Activated CD8-positive, alpha-beta memory T cell treated with anti-CD3 and anti-CD28 coated beads, Interleukin-2, amount 50 U/mL, for 1 hour (primary cell): ENCODE measurements around the gene EGFR.
"Not testable (repeated sequence)": the region's sequence is repeated elsewhere in the genome, so short reads cannot be mapped to it uniquely, and the experiment has no call there.

Source experiments
- DNase-seq: peaks from one replicate; pipeline ENCODE4 v3.0.0-alpha.2; 2020; ENCODE audit errors: extremely low read depth

The EGFR gene

GRCh38 chr7:55147736-55148135 lies 128.9 kb downstream of the EGFR start:
- DNase-seq: no peak

GRCh38 chr7:55148571-55148970 lies 129.8 kb downstream of the EGFR start:
- no peak for DNase-seq

GRCh38 chr7:55149001-55149400 lies 130.2 kb downstream of the EGFR start:
- no peak for DNase-seq

GRCh38 chr7:55150166-55150565 lies 131.3 kb downstream of the EGFR start:
- no peak for DNase-seq

- DNase-seq: no peak
Measured at GRCh38 chr7:55150709-55151451, 132.1 kb downstream of the EGFR start.

- DNase-seq: no peak
Measured at GRCh38 chr7:55152516-55152915, 133.7 kb downstream of the EGFR start.

GRCh38 chr7:55154096-55154495 lies 135.3 kb downstream of the EGFR start:
- DNase-seq: no peak

- no peak for DNase-seq
Measured at GRCh38 chr7:55155351-55156117, 136.7 kb downstream of the EGFR start.

- no peak for DNase-seq
Measured at GRCh38 chr7:55156919-55157763, 138.3 kb downstream of the EGFR start.

- no peak for DNase-seq
Measured at GRCh38 chr7:55157764-55158105, 138.9 kb downstream of the EGFR start.

- no peak for DNase-seq
Measured at GRCh38 chr7:55158541-55159382, 139.9 kb downstream of the EGFR start.

- no peak for DNase-seq
Measured at GRCh38 chr7:55160539-55160938, 141.7 kb downstream of the EGFR start.

- no peak for DNase-seq
Measured at GRCh38 chr7:55161154-55161687, 142.4 kb downstream of the EGFR start.

- no peak for DNase-seq
Measured at GRCh38 chr7:55162476-55162875, 143.7 kb downstream of the EGFR start.

GRCh38 chr7:55163733-55164132 lies 144.9 kb downstream of the EGFR start:
- DNase-seq: no peak

- DNase-seq: no peak
Measured at GRCh38 chr7:55164527-55164926, 145.7 kb downstream of the EGFR start.

GRCh38 chr7:55165176-55165861 lies 146.5 kb downstream of the EGFR start:
- no peak for DNase-seq

- not testable (repeated sequence) for DNase-seq
Measured at GRCh38 chr7:55167296-55167695, 148.5 kb downstream of the EGFR start.

GRCh38 chr7:55170335-55171069 lies 151.7 kb downstream of the EGFR start:
- DNase-seq: no peak

- DNase-seq: no peak
Measured at GRCh38 chr7:55171157-55171556, 152.3 kb downstream of the EGFR start.
